Duodenal mucosa (tissue), 2 donors: Measurements from ENCODE around the gene ZFP30.
"Not testable (repeated sequence)": the region's sequence is repeated elsewhere in the genome, so short reads cannot be mapped to it uniquely, and the experiment has no call there.

Experiments
- H3K27ac ChIP-seq: one replicate; pipeline ENCODE4 v1.7.0; 2013; ENCODE audit warnings: low read depth, low read length
- H3K27me3 ChIP-seq, 2 donors: one replicate each; pipeline ENCODE4 v1.7.0; 2013; ENCODE audit warnings: low read length in 2 of 2, control low read depth in 1 of 2; ENCODE audit not compliant: insufficient read depth in 2 of 2, control insufficient read depth in 1 of 2
- H3K36me3 ChIP-seq, 2 donors: one replicate each; pipeline ENCODE4 v1.7.0; 2013; ENCODE audit warnings: low read length in 2 of 2, control low read depth in 1 of 2; ENCODE audit not compliant: insufficient read depth in 2 of 2, control insufficient read depth in 1 of 2
- H3K4me1 ChIP-seq, 2 donors: one replicate each; pipeline ENCODE4 v1.7.0; 2013; ENCODE audit warnings: low read length in 2 of 2, control low read depth in 1 of 2; ENCODE audit not compliant: insufficient read depth in 2 of 2, control insufficient read depth in 1 of 2
- H3K4me3 ChIP-seq, 2 donors: one replicate each; pipeline ENCODE4 v1.7.0; 2013; ENCODE audit warnings: low read length in 2 of 2, low read depth in 1 of 2
- H3K9ac ChIP-seq, 2 donors: one replicate each; pipeline ENCODE4 v1.7.0; 2013; ENCODE audit warnings: low read length in 2 of 2, low read depth in 1 of 2
- H3K9me3 ChIP-seq, 2 donors: one replicate each; pipeline ENCODE4 v1.7.0; 2013; ENCODE audit warnings: low read length in 2 of 2, control low read depth in 1 of 2; ENCODE audit not compliant: control insufficient read depth in 1 of 2

ZFP30 gene

GRCh38 chr19:37655301-37655688 lies at the start of gene ZFP30:
ZFP30 (minus strand) TSS chr19:37655465; CDS start chr19:37647822, 7,643 bp downstream.
- Histone ChIP-seq H3K4me3 (peak within 1 kb of the TSS; percentile 82 to 83), H3K9ac (peak within 1 kb of the TSS; percentile 62 to 82)

GRCh38 chr19:37699057-37699456 lies 43.8 kb upstream of the ZFP30 start:
- no peaks in the 10 kb centered on the region for H3K27me3 ChIP-seq
- H3K36me3 ChIP-seq = peaks cover 28 to 31% of the 10 kb centered on the region in 2 donors
- H3K9me3 ChIP-seq = peaks cover 31 to 32% of the 10 kb centered on the region in 2 donors

More at GRCh38 chr19:37655301-37655688, at the start of gene ZFP30:
- peaks cover 0 to 1% of the 10 kb centered on the region in 2 donors for H3K9me3 ChIP-seq
- peak within 1 kb of the TSS; percentile 59 for H3K27ac ChIP-seq
- H3K36me3 ChIP-seq = no peaks in the 10 kb centered on the region
- peaks cover 11 to 15% of the 10 kb centered on the region in 2 donors for H3K4me1 ChIP-seq
- H3K27me3 ChIP-seq = no peaks in the 10 kb centered on the region

DNA sequence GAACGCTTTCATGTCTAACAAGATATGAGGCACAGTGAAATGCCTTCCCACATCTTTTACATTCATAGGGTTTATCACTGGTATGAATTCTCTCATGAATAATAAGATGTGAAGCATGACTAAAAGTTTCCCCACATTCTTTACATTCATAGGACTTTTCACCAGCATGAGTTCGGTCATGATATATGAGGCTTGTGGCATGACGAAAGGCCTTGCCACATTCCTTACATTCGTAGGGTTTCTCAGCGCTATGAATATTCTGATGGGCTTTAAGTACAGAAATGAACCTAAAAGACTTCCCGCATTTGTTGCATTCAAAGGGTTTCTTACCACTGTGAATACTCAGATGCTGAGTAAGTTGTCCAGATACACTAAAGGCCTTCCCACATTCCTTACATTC lies 43.0 kb upstream of the ZFP30 start:
- Histone ChIP-seq H3K9me3 (peaks cover 31 to 32% of the 10 kb centered on the region in 2 donors), H3K27ac (no peak overlapping the region), H3K27me3 (no peaks in the 10 kb centered on the region), H3K4me1 (no peaks in the 10 kb centered on the region), H3K36me3 (peaks cover 23 to 31% of the 10 kb centered on the region in 2 donors), H3K4me3 (no peak overlapping the region), H3K9ac (no peak overlapping the region)

More at GRCh38 chr19:37699057-37699456, 43.8 kb upstream of the ZFP30 start:
- Histone ChIP-seq H3K4me3 (no peak overlapping the region), H3K4me1 (no peaks in the 10 kb centered on the region), H3K27ac (no peak overlapping the region), H3K9ac (no peak overlapping the region)

DNA sequence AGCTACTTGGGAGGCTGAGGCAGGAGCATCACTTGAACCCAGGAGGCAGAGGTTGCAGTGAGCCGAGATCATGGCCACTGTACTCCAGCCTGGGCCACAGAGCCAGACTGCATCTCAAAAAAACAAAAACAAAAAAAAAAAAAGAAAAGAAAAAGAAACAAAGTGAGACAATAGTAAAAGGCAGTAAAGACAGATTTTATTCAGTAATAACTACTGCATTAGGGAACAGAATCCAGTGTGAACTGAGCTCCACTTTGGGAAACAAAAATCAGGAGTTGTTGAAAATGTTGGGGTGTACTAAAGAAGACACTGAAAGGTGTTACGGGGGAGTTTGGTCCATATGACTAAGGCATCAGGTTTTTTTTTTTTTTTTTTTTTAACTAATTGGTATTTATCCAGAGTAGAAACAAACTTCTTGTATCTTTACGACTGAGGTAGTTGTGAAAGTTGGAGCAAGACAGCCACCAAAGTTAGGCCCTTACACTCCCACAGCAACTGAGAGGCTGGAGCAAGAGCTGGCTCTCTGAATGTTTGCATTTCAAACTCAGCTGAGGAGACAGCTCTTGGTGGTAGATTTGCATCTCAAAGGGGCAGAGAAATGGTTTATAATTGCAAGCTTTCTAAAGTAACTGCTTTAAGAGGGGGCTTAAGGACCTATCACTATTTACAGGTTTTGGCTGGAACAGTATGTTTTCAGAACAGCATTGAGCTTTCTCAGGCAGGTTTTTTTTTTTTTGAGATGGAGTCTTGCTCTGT lies 40.1 kb upstream of the ZFP30 start:
- Histone ChIP-seq H3K4me1 (no peaks in the 10 kb centered on the region), H3K4me3 (no peak overlapping the region), H3K27ac (no peak overlapping the region), H3K9me3 (peaks cover 26 to 32% of the 10 kb centered on the region in 2 donors), H3K36me3 (peaks cover 23 to 31% of the 10 kb centered on the region in 2 donors), H3K9ac (no peak overlapping the region), H3K27me3 (no peaks in the 10 kb centered on the region)

- peaks cover 13 to 15% of the 10 kb centered on the region in 2 donors for H3K9me3 ChIP-seq
These were observed 37.8 kb upstream of the ZFP30 start for GRCh38 chr19:37692956-37693620.

DNA sequence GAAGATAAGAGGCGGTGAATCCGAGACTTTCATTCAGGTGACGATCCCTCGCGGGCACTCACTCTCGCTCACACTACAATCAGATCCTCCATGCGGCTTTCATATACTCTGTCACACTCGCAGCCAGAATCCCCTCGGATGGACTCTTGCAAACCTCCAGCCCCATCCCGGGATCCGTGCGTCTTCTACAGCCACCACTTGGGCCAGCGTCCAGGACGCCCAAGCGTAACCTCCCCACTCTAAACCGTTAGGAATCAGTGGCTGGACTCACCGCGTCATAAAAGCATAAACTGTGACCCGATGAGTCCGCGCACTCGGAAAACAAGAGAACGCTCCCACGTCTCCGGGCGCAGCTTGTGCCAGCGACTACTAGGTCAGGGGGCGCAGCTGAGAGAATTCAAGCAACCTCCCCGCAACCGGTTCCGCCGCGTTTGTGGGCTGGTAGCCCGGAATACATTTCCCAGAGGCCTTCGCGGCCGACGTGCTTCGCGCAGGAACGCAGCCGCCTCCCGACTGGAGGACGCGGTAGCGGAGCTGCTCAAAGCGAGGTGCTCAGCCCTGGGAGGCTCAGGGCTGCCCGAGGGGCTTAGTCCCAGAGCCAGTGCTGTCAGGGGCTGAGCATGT lies 36.7 kb upstream of the ZFP30 start:
- H3K27me3 ChIP-seq = no peaks in the 10 kb centered on the region
- H3K9ac ChIP-seq = peak overlapping the region; percentile 29 to 47
- peak overlapping the region; percentile 76 to 82 for H3K4me3 ChIP-seq
- H3K36me3 ChIP-seq = peaks cover 7 to 8% of the 10 kb centered on the region in 2 donors
- H3K9me3 ChIP-seq = peaks cover 7 to 8% of the 10 kb centered on the region in 2 donors
- H3K4me1 ChIP-seq = no peaks in the 10 kb centered on the region
- peak overlapping the region; percentile 32 for H3K27ac ChIP-seq

More at GRCh38 chr19:37692956-37693620, 37.8 kb upstream of the ZFP30 start:
- H3K27ac ChIP-seq = no peak overlapping the region
- no peaks in the 10 kb centered on the region for H3K27me3 ChIP-seq
- peaks cover 8 to 9% of the 10 kb centered on the region in 2 donors for H3K36me3 ChIP-seq
- H3K4me3 ChIP-seq = no peak overlapping the region
- no peaks in the 10 kb centered on the region for H3K4me1 ChIP-seq
- no peak overlapping the region for H3K9ac ChIP-seq

- H3K36me3 ChIP-seq = no peaks in the 10 kb centered on the region
- no peak overlapping the region for H3K4me3 ChIP-seq
- H3K9ac ChIP-seq = no peak overlapping the region
- H3K27ac ChIP-seq = no peak overlapping the region
- peaks cover 13 to 18% of the 10 kb centered on the region in 2 donors for H3K9me3 ChIP-seq
- H3K27me3 ChIP-seq = no peaks in the 10 kb centered on the region
- H3K4me1 ChIP-seq = no peaks in the 10 kb centered on the region
These were observed 28.3 kb upstream of the ZFP30 start for GRCh38 chr19:37683520-37683919.

DNA sequence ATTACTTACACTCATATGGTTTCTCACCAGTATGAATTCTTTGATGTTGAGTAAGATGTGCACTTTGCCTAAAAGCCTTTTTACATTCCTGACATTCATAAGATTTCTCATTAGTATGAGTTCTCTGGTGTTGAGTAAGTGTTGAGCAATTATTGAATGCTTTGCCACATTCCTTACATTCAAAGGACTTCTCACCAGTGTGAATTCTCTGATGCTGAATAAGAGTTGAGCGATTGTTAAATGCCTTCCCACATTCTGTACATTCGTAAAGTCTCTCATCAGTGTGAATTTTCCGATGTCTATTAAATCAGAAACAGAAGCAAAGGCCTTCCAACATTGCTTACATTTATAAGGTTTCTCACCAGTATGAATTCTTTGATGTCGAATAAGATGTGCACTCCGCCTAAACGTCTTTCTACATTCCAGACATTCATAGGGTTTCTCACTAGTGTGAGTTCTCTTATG lies 14.2 kb upstream of the ZFP30 start:
- no peak overlapping the region for H3K27ac ChIP-seq
- H3K9ac ChIP-seq = no peak overlapping the region
- H3K4me1 ChIP-seq = no peaks in the 10 kb centered on the region
- peak overlapping the region in 1 of 2 donors; percentile 1 for H3K4me3 ChIP-seq
- peaks cover 45% of the 10 kb centered on the region in 2 donors for H3K9me3 ChIP-seq
- no peaks in the 10 kb centered on the region for H3K27me3 ChIP-seq
- no peaks in the 10 kb centered on the region for H3K36me3 ChIP-seq

- not testable (repeated sequence) for H3K27me3 ChIP-seq, H3K36me3 ChIP-seq, H3K9me3 ChIP-seq, H3K27ac ChIP-seq, H3K4me3 ChIP-seq, H3K9ac ChIP-seq
- H3K4me1 ChIP-seq = peaks cover 11 to 15% of the 10 kb centered on the region in 2 donors
These were observed 1.9 kb upstream of the ZFP30 start for GRCh38 chr19:37657157-37657556.
